Prostate gland (tissue), 2 donors: ENCODE results near the gene TNFAIP2.

Source experiments
- CTCF ChIP-seq, 4 experiments: fragments of 200-600 bp in 2 of 4; fragments of 450-650 bp in 2 of 4; sonication (generic) in 2 of 4; IDR thresholded peaks; 1 replicate in 3 of 4; 2 replicates in 1 of 4; pipeline ENCODE4 v1.5.1; 2016 to 2019; ENCODE audit warnings: antibody characterized with exemption in 4 of 4, mild to moderate bottlenecking in 2 of 4, moderate library complexity in 2 of 4
- POLR2A ChIP-seq: fragments of 450-650 bp; IDR thresholded peaks from one replicate; pipeline ENCODE4 v1.6.1; 2016; ENCODE audit warnings: antibody characterized with exemption, mild to moderate bottlenecking
- POLR2AphosphoS5 ChIP-seq: sonication (generic); formaldehyde crosslinking; IDR thresholded peaks from one replicate; pipeline ENCODE4 v1.6.1; 2017; ENCODE audit warnings: antibody characterized with exemption

DNA sequence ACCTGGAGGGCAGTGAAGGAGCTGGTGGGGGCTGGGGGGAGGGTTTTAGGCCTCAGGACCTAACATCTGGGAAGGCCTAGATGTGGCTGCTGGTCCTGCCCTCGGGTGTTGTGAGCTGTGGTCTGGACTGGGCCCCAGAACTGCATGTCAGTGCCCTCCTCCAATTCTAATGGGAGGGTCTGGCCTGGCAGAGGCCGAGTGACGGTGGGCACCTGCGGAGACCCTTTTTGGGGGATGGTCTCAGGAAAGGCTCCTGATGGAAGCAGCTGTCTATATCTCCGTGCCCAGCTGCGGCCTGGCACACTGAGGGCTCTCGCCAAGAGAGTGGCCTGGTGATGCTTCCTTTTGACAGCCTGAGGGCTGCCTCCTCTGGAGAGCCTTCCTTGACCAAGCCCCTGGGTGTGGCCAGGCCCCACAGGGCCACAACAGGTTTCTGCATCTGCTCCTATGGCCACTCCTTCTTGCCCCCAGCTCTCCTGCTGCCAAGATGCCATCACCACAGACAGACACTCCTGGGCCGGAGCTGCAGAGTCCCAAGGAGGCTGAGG lies 23.5 kb upstream of the TNFAIP2 start:
- TF ChIP-seq POLR2A (no peak), CTCF (IDR thresholded peaks at IDR 0.05) (no peak), POLR2AphosphoS5 (no peak)
